ENCODE data around the gene PRRG4. TPM values are rescaled to one million over a fixed set of nuclear protein-coding genes. Genes with fewer than 3 reads are reported as not detected.

PRRG4 gene
- total and polyA plus RNA-seq, 2 of the 4 experiments (the other 2 are of a cell fraction), result not detected

- Histone ChIP-seq H2BK15ac (ENCODE audit: low read depth, low read length) (no peak overlapping the region), H3K4me3 (ENCODE audit: insufficient read depth, low read depth, low read length) (peak overlapping the region; percentile 79), H3K27ac (ENCODE audit: insufficient read depth, low read length) (peak overlapping the region; percentile 58), H3K27me3 (ENCODE audit: control insufficient read depth, insufficient read depth, low read length) (no peaks in the 10 kb centered on the region), H4K91ac (ENCODE audit: insufficient read depth, low read depth, low read length) (no peak overlapping the region), H2AK9ac (replicated peaks; ENCODE audit: low read depth, low read length, poor library complexity) (no peak overlapping the region), H3K9me1 (ENCODE audit: insufficient read depth, low read length) (peaks cover 4% of the 10 kb centered on the region; the same call in 1 of the 2 replicates), H4K8ac (ENCODE audit: low read depth in 2 of 2, low read length in 2 of 2) (0 out of 4 replicates have a peak overlapping the region, but pooled peaks of 1 of the 2 experiments have one; percentile 68), H2BK5ac (ENCODE audit: low read depth, low read length, poor library complexity, severe bottlenecking) (peak overlapping the region; percentile 41), H2AK5ac (ENCODE audit: low read depth, low read length) (peak overlapping the region; percentile 40; the same call in 1 of the 2 replicates), H2BK120ac (ENCODE audit: low read depth, low read length) (no peak overlapping the region), H3K18ac (ENCODE audit: low read depth, low read length) (no peak overlapping the region; the same call in 1 of the 2 replicates), H3K9ac (ENCODE audit: low read depth, low read length) (peak overlapping the region; percentile 62), H3K56ac (ENCODE audit: extremely low read depth, insufficient read depth, low read length) (peak overlapping the region; percentile 30; the same call in 1 of the 2 replicates), H3K9me3 (ENCODE audit: control insufficient read depth, insufficient read depth, low read length) (no peaks in the 10 kb centered on the region), H3K4me2 (ENCODE audit: low read depth, low read length) (no peak overlapping the region; the same call in 1 of the 2 replicates), H2BK20ac (ENCODE audit: low read depth, low read length) (no peak overlapping the region), H3K36me3 (ENCODE audit: control insufficient read depth, insufficient read depth, low read length) (no peaks in the 10 kb centered on the region), H3K4ac (ENCODE audit: low read depth, low read length) (0 out of 2 replicates have a peak overlapping the region, but pooled peaks have one; percentile 64), H3K14ac (replicated peaks; ENCODE audit: low read depth, low read length) (no peak overlapping the region), H3K79me1 (ENCODE audit: low read depth in 1 of 2, low read length in 2 of 2) (peaks cover 16 to 32% of the 10 kb centered on the region in 2 experiments), H2AFZ (replicated peaks; ENCODE audit: low read length, poor library complexity) (peak overlapping the region; percentile 79), H3K23ac (ENCODE audit: low read depth, low read length) (peak overlapping the region; percentile 89; the same call in 1 of the 2 replicates), H4K20me1 (ENCODE audit: insufficient read depth, low read length) (0 out of 2 replicates have a peak, but pooled peaks cover 8% of the 10 kb centered on the region), H4K5ac (ENCODE audit: low read depth, low read length) (no peak overlapping the region), H3K4me1 (ENCODE audit: control insufficient read depth, insufficient read depth, low read length) (peaks cover 2% of the 10 kb centered on the region; the same call in 1 of the 2 replicates)
- no peak for ATAC-seq (ENCODE audit: low read depth)
- no TSS peak for BruUV-seq (replicated peaks)
- POLR2A ChIA-PET (ENCODE audit: unreplicated experiment), result interaction anchor here (0.6 kb wide), 1 partner anchor 176 kb away, joined by 5 read pairs; no protein-coding TSS in a partner anchor
- in situ Hi-C loops (cut with MboI; ENCODE audit: low sequenced_read_pairs), result no loop called here
- intact Hi-C loops (cut with micrococcal nuclease), result loop anchor here (5.0 kb wide), 2 partner anchors 86 to 169 kb away; no protein-coding TSS in a partner anchor
- dilution Hi-C loops (cut with HindIII; ENCODE audit: low sequenced_read_pairs, unreplicated experiment), result no loop called here
- TF ChIP-seq MXI1 (IDR thresholded peaks at IDR 0.05; ENCODE audit: borderline replicate concordance, low read depth, low read length), result no peak
- TF ChIP-seq MAZ (IDR thresholded peaks at IDR 0.05; ENCODE audit: borderline replicate concordance, low read depth, low read length), result no peak
- no peak for TF ChIP-seq POLR2A (IDR thresholded peaks at IDR 0.05; ENCODE audit: low read depth, low read length)
- no peak for TF ChIP-seq NFE2L2 (IDR thresholded peaks at IDR 0.05; ENCODE audit: low read depth, low read length)
- WGBS, 2 experiments (ENCODE audit: extremely low coverage in 2 of 2, insufficient read length in 1 of 2), result no CpG with 5 or more reads among the region's 32 CpGs
- CTCF ChIA-PET, result interaction anchor here (0.5 kb wide), 1 partner anchor 63 kb away, joined by 3 read pairs; no protein-coding TSS in a partner anchor
- DNase-seq, result no peak
These were observed 63.3 kb downstream of the PRRG4 start for GRCh38 chr11:32893093-32893342.

All from IMR-90 (cell line).